Panc1 (cell line): Measurements from ENCODE around the gene TBC1D23.

Source experiments
- CTCF ChIP-seq: fragments of 450-650 bp; IDR thresholded peaks from 2 replicates; pipeline ENCODE4 v1.5.1; 2017; ENCODE audit warnings: mild to moderate bottlenecking
- POLR2AphosphoS5 ChIP-seq: IDR thresholded peaks from 2 replicates; pipeline ENCODE4 v1.6.1; 2012; ENCODE audit warnings: mild to moderate bottlenecking, low read depth, low read length, moderate library complexity
- SIN3A ChIP-seq: IDR thresholded peaks from 2 replicates; pipeline ENCODE4 v1.6.1; 2012; ENCODE audit warnings: low read depth, mild to moderate bottlenecking, low read length, moderate library complexity, borderline replicate concordance; ENCODE audit not compliant: insufficient read depth
- TCF7L2 ChIP-seq: IDR thresholded peaks from 2 replicates; pipeline ENCODE4 v1.6.1; 2011; ENCODE audit warnings: mild to moderate bottlenecking, low read depth, low read length, inconsistent platforms

GRCh38 chr3:100277255-100277800 is 16.5 kb downstream of the TBC1D23 start:
- TF ChIP-seq POLR2AphosphoS5 = no peak
- no peak for TF ChIP-seq CTCF
- TF ChIP-seq TCF7L2 = no peak
- TF ChIP-seq SIN3A = no peak
